Measurements from ENCODE around the gene NT5DC2. TPM values are rescaled to one million over a fixed set of nuclear protein-coding genes. Genes with fewer than 3 reads are reported as not detected.

NT5DC2 gene
- total and polyA plus RNA-seq, 2 of the 8 experiments (the other 6 are each of a cell fraction or from before 2014, with no cell fraction given): 331 to 477 TPM

DNA sequence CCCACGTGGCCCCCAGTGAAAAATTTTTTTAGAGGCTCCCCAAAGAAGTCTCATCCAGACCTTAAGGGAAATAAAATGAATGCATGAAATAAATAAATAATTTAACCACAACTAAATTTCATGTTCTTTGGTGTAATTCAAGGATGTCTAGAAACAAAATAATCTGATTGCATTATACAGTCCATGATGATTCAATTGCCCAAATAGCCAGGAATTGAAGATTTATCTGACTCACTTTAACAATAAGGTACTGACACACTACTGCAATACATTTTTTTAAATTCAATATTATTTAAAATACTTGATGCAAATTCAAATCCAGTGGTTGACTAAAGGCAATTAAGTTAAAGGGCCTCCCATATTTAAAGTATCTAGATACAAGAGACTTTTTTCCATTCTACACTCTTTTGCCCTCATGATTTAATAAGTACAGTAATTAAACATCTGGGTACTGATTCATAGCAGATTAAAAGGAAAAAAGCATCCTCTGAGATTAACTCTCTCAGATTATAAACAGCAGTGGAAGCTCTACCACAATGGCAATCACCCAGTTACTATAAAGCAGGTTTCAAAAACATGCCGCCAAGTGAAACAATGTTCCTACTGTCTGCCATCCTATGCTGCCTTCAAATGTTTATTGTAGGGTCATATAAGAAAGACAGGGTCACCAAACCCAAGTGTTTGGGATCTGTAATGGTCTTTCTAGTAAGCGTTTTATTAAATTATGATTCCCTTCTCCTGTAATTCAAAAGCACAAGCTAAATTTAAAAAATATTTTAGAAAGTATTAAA is 12.6 kb upstream of the NT5DC2 start:
- no peak overlapping the region for H3K14ac ChIP-seq (ENCODE audit: insufficient read length)
- peaks cover 3 to 28% (median 10%) of the 10 kb centered on the region in 4 experiments; a peak in 7 of 8 replicates for H3K36me3 ChIP-seq (ENCODE audit: control insufficient read depth in 2 of 4, insufficient read depth in 4 of 4, low read length in 3 of 4)
- WGBS, 2 experiments (ENCODE audit: extremely low coverage in 1 of 2, insufficient coverage in 1 of 2, insufficient read length in 1 of 2, insufficient replicate concordance in 2 of 2, low coverage in 1 of 2, low lambda C conversion rate in 2 of 2, missing lambda C conversion rate in 1 of 2): 80% methylated on average over 3 of the region's 3 CpGs; no CpG with 5 or more reads in 1 of the 2 experiments
- H3K79me1 ChIP-seq (ENCODE audit: low read depth, low read length): 0 out of 2 replicates have a peak, but pooled peaks cover 2% of the 10 kb centered on the region
- H3K4me2 ChIP-seq (ENCODE audit: insufficient read depth in 1 of 2, low read depth in 2 of 2, low read length in 2 of 2): no peak overlapping the region
- no peak overlapping the region for H3K23ac ChIP-seq (ENCODE audit: insufficient read length)
- FAIRE-seq (no peak), DNase-seq (ENCODE audit: low read depth in 1 of 2, low spot score in 2 of 2) (no peak)
- H4K91ac ChIP-seq (replicated peaks; ENCODE audit: insufficient read length, low read length): no peak overlapping the region
- no peak overlapping the region for H2BK15ac ChIP-seq (ENCODE audit: low read length)
- no peak overlapping the region for H2BK5ac ChIP-seq (ENCODE audit: low read depth, low read length)
- no peak overlapping the region for H3K4me3 ChIP-seq (ENCODE audit: extremely low read depth in 1 of 4, insufficient read depth in 2 of 4, low read depth in 3 of 4, low read length in 4 of 4)
- ChIA-PET POLR2A (ENCODE audit: partially characterized antibody) (no interaction called here), CTCF (ENCODE audit: partially characterized antibody) (interaction anchor here (0.6 to 1.5 kb wide), 4 partner anchors 10 to 404 kb away, joined by 3 to 5 read pairs (median 3); no protein-coding TSS in a partner anchor)
- no peak overlapping the region for H3K18ac ChIP-seq (ENCODE audit: extremely low read depth, low read length)
- no peaks in the 10 kb centered on the region for H3K9me3 ChIP-seq (ENCODE audit: insufficient read depth in 2 of 2, low read depth in 1 of 2, low read length in 1 of 2)
- peaks cover 1 to 2% of the 10 kb centered on the region in 2 experiments for H4K20me1 ChIP-seq (replicated peaks in 1 of 2; ENCODE audit: control insufficient read depth in 1 of 2, insufficient read depth in 2 of 2, low read length in 2 of 2)
- no peaks in the 10 kb centered on the region for H3K27me3 ChIP-seq (replicated peaks in 1 of 4; ENCODE audit: control insufficient read depth in 3 of 4, extremely low read depth in 1 of 4, insufficient read depth in 3 of 4, low read length in 3 of 4)
- H4K5ac ChIP-seq (ENCODE audit: insufficient read length, low read depth, low read length): no peak overlapping the region
- no peak overlapping the region for H4K8ac ChIP-seq (ENCODE audit: extremely low read depth, insufficient read depth, low read length)
- no peaks in the 10 kb centered on the region for H3K79me2 ChIP-seq (ENCODE audit: control insufficient read depth in 1 of 2, insufficient read depth in 2 of 2, low read length in 2 of 2)
- no peak overlapping the region for H2BK120ac ChIP-seq (replicated peaks; ENCODE audit: low read depth, low read length)
- no peak overlapping the region for H3K27ac ChIP-seq (ENCODE audit: low read depth, low read length)
- H3K4me1 ChIP-seq (replicated peaks in 1 of 4; ENCODE audit: control insufficient read depth in 3 of 4, insufficient read depth in 4 of 4, low read length in 3 of 4): no peaks in the 10 kb centered on the region
- H3K23me2 ChIP-seq (ENCODE audit: low read depth, low read length): no peaks in the 10 kb centered on the region
- no peak overlapping the region for H3K9ac ChIP-seq (replicated peaks in 1 of 4; ENCODE audit: extremely low read depth in 1 of 4, low read depth in 3 of 4, low read length in 3 of 4)
- no peak overlapping the region for H2AFZ ChIP-seq (ENCODE audit: low read length)
- no peak overlapping the region for H3K4ac ChIP-seq (replicated peaks; ENCODE audit: insufficient read length, low read depth, low read length)
- H2BK12ac ChIP-seq (ENCODE audit: low read depth, low read length): no peak overlapping the region
- no peak overlapping the region for H2AK5ac ChIP-seq (ENCODE audit: low read depth, low read length)
- no peak overlapping the region for H3K56ac ChIP-seq (replicated peaks; ENCODE audit: insufficient read length, low read depth, low read length)
- H2BK20ac ChIP-seq (ENCODE audit: low read length): no peak overlapping the region
- TF ChIP-seq CBX8 (IDR thresholded peaks at IDR 0.05; ENCODE audit: borderline replicate concordance, low read depth, low read length): no peak
- TF ChIP-seq FOSL1 (IDR thresholded peaks at IDR 0.05; ENCODE audit: insufficient read depth, low read depth, low read length): no peak
- no peak for TF ChIP-seq RBBP5 (IDR thresholded peaks at IDR 0.05; ENCODE audit: borderline replicate concordance, low read depth, low read length)
- no peak for TF ChIP-seq TEAD4 (IDR thresholded peaks at IDR 0.05; ENCODE audit: low read depth, low read length)
- TF ChIP-seq SRF (IDR thresholded peaks at IDR 0.05; ENCODE audit: low read depth, low read length): no peak
- no peak for TF ChIP-seq JUND (IDR thresholded peaks at IDR 0.05; ENCODE audit: low read length)
- no peak for TF ChIP-seq SUZ12 (IDR thresholded peaks at IDR 0.05; ENCODE audit: low read length)
- TF ChIP-seq EGR1 (IDR thresholded peaks at IDR 0.05; ENCODE audit: borderline replicate concordance, low read depth, low read length): no peak
- TF ChIP-seq HDAC6 (IDR thresholded peaks at IDR 0.05; ENCODE audit: low read depth, low read length): no peak
- no peak for TF ChIP-seq SAP30 (IDR thresholded peaks at IDR 0.05; ENCODE audit: insufficient read depth, insufficient replicate concordance, low read length)
- TF ChIP-seq, protein P1, sequence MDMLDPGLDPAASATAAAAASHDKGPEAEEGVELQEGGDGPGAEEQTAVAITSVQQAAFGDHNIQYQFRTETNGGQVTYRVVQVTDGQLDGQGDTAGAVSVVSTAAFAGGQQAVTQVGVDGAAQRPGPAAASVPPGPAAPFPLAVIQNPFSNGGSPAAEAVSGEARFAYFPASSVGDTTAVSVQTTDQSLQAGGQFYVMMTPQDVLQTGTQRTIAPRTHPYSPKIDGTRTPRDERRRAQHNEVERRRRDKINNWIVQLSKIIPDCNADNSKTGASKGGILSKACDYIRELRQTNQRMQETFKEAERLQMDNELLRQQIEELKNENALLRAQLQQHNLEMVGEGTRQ (IDR thresholded peaks at IDR 0.05; ENCODE audit: low read length): no peak
- no peak for TF ChIP-seq BACH1 (IDR thresholded peaks at IDR 0.05; ENCODE audit: low read length)
